GM19467 (cell line): ENCODE results near the gene COL21A1.
A peak's percentile ranks its signal among the peaks of the same experiment; 100 is the strongest.

Source experiments
- ATAC-seq: cut with Tn5 transposase; IDR thresholded peaks from one replicate; pipeline ENCODE4 v1.9.1; 2021; ENCODE audit warnings: mild to moderate bottlenecking, moderate library complexity; ENCODE audit not compliant: unreplicated experiment

The COL21A1 gene

DNA sequence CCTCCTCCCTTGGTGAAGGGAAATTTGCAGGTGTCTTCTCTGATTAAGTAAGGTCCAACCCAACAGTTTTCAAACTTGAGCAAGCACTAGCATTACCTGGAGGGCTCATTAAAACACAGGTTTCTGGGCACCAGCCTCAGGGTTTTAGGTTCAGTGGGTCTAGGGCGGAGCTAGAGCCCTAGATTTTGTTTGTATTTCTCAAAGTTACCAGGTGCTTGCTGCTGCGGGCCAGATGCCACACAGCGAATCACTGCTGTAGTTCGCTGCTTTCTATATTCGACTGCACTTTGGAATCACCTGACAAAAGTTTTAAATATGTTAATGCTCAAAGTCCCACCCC is 869 bp downstream of the COL21A1 start:
- ATAC-seq, result no peak

GRCh38 chr6:56245903-56246351 is 1.5 kb downstream of the COL21A1 start:
- no peak for ATAC-seq

GRCh38 chr6:56244528-56245253 is 2.7 kb downstream of the COL21A1 start:
- no peak for ATAC-seq

GRCh38 chr6:56244089-56244488 is 3.3 kb downstream of the COL21A1 start:
- no peak for ATAC-seq

DNA sequence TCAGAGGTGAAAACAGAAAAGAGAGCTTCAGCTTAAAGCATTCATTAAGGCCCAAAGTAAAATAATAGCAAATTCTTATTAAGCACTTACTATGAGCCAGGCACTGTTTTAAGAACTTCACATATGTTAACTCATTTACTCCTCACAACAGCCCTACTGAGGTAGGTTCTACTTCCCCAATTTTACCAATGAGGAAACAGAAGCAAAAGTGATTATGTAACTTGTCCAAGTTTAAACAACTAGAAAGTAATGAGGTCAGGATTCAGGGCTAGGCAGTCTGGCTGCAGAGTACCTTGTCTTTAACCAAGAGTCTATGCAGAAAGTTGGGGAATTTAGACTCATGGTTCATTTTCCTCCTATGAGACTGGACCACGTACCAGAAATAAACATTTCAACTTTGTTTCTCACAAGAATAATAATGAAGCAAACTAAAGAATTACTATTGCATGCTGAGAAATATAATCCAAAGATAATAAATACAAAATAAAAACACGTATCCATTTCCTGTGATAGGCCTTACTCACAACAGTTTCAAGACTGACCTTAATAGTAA is 3.8 kb downstream of the COL21A1 start:
- peak; percentile 49 for ATAC-seq

GRCh38 chr6:56242346-56242745 is 5.0 kb downstream of the COL21A1 start:
- no peak for ATAC-seq

DNA sequence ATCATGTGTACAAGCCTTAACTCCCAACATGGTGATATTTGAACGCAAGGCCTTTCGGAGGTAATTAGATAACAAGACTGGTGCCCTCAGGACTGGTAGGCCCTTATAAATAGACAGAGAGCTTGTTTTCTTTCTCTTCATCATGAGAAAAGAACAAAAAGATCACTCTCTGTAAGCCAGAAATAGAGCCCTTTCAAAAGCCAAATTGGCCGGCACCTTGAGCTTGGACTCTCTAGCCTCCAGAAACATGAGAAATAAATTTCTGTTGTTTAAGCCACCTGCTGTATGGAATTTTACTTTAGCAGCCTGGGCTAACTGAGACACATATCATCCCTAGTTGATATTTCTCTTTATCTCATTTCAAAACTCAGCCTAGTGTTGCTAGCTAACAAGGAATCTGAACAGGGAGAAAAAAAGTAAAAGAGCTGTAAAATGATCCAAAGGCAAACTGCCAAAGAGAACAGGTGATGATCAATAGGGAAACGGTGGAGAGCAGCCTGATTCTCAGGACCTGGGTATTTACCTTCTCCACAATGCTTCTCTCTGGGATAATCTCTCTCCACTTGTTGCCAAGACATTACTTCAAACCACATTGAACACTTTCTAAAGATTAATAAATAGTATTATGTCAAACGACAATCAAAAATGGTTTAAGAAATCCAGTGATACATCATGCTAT is 6.1 kb downstream of the COL21A1 start:
- ATAC-seq, result no peak

- ATAC-seq, result no peak
Measured at GRCh38 chr6:56238352-56238751, 9.0 kb downstream of the COL21A1 start.

DNA sequence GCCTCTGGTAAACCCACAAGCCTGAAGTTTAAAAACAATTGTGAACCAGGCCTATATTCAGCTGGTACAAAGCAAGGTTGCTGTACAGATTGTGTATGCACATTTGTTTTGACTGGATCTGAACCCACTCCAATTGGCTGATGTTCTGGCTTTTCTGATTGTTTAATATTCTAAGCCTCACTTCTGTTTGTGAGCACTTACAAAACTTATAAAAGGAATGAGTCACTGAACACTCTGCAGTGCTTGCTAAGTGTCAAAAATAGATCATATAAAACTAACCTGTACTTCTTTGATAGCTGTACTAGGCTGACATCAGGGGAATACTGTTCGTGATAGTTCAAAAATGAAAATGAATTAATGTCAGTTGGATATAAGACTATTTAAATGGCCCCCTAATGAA is 12.1 kb downstream of the COL21A1 start:
- ATAC-seq, result no peak

- no peak for ATAC-seq
Measured at GRCh38 chr6:56232436-56232835, 14.9 kb downstream of the COL21A1 start.

DNA sequence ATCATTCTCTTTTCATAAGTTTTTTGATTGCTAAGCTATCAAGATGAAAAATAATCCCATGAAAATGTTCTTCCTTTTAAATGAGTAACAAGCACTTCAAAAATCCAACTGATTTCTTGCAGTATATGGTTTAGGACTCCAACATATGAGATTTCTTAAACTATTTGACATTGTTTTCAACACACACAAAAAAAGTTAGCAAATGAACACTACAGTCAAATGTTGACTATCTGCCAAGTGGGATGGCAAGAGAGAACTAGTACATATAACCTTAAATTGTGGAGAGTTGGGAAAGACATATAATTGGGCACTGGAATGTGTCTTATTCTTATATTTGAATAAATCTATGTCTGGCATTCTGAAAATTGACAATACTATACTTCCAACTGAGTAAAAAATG is 15.6 kb downstream of the COL21A1 start:
- no peak for ATAC-seq

- ATAC-seq, result no peak
Measured at GRCh38 chr6:56230976-56231566, 16.3 kb downstream of the COL21A1 start.

DNA sequence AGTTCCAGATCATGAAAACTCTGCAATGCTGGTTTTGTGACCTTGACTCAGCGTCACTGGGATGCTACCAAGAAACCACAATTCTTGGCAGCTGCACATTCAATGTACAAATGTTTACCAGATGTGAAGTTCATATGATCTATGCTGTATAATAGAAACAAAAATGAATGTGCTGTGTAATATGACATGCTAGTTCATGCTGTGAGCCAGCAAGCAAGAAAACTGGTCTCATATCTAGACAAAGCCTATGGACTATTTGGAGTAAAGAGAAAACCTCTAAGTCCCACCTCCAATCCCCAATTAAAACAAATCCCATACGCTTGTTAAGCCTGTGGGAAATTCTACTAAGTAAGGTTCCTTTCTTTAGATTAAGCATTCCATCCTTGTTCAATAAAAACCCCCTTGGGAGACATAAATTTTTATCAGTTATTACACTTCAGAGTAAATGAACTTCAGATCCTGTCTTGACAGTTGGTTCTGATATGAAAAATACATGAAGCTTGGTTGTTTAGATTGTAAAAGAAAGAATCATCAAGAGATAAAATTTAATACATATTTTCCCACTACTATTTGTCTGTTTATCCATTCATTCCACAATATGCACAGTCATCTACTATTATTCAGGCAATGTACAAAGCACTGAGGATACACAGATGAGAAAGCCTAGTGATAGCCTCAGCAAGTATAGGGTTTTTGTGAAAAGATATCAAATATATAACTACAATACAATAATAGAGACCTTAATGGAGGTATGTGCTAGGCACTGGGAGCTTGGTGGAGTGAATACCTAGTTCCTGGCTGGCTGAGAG is 20.1 kb downstream of the COL21A1 start:
- no peak for ATAC-seq

DNA sequence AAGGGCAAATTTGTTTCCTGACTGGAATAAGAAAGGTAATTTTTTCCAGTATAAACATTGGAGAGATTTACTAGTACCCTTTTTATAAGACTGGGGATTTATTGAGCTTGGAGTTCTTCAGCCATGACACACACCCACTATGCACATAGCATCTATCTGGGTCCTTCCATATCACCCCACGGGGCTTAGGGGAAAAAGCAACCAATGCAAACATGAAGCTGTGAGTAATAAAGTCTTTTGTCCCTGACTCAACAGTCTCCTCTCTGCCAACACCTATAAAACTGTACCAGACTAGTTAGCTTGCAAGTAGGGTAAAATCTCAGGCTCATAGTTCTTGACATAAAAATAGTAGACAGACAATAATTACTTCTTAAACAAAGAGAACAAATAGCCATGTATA is 23.4 kb downstream of the COL21A1 start:
- ATAC-seq, result no peak

DNA sequence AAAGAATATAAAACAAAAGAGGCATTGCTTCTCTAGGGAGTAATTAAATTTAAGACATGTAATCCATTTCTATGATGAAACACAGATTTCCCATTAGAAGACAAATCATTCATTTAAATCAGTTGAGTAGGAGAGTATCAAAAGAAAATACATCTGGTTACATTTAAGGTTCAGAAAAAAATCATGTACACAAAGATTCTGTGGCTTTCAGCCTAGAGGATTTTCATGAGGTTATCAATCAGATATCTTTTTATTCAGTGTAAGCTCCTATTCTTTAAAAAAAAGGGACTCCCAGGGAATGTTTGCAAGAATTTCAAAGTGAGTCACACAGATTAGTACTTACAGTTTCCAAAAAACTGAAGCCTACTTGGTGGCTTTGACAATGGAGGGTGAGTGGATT is 24.9 kb downstream of the COL21A1 start:
- no peak for ATAC-seq

DNA sequence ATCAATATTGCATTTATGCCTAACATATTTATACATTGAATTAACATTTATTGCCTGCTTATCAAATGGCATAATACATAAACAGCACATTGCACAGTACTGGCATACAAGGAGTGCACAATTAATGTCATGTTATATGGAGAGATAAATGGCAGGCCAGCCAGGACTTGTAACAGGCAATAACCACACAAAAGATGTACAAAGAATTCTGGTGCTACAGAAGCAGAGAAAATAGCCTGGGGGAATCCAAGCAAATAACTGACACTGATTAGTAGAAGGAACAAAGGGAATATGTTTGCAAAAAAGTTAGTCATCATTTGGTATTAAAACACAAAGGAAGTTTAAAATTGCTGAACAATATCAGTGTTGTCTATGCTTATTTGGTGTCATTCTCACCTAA is 27.3 kb downstream of the COL21A1 start:
- no peak for ATAC-seq

DNA sequence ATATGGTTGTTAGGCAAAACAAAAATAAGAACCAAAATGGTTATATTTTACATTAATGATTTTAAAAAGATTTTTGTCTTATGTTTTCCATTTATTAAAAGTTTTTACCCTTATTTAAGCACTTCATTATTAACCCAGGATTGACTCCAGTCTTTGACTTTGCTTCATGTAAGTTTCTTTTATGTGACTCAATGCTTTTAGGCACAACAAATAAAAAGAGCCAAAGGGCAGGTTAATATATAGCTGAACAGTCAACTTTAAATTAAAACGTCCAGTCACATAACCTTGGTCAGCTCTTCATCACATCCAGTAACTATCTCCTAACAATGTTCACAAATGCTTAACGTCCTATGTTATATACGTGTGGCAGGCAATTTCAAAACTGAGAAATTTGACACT is 32.7 kb downstream of the COL21A1 start:
- ATAC-seq, result no peak

GRCh38 chr6:56214041-56214702 is 33.2 kb downstream of the COL21A1 start:
- ATAC-seq, result no peak

- no peak for ATAC-seq
Measured at GRCh38 chr6:56211724-56212123, 35.7 kb downstream of the COL21A1 start.

GRCh38 chr6:56204134-56204533 is 43.2 kb downstream of the COL21A1 start:
- no peak for ATAC-seq

DNA sequence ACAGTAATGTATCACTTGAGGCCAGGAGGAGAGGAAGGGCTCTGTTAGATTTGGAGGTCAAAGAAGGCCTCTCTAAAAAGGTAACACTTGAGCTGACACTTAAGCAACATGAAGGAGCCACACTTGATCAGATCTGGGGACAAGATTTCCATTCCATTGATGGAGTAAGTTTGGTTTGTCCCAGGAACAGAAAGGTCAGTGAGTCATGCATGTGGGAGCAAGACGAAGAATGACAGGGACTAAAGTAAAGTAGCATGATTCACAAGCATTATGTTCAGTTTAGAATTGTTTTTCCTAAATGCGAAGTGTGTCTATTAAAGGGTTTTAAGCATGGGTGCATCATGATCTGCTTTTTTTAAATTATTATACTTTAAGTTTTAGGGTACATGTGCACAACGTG is 47.4 kb downstream of the COL21A1 start:
- ATAC-seq, result no peak
